ENCODE results near the gene DDX39B. TPM values are rescaled to one million over a fixed set of nuclear protein-coding genes. Genes with fewer than 3 reads are reported as not detected.
"Not testable (repeated sequence)": the region's sequence is repeated elsewhere in the genome, so short reads cannot be mapped to it uniquely, and the experiment has no call there.

The DDX39B gene
- total RNA-seq, 2 donors from 2014 or later, result 221 to 269 TPM

DNA sequence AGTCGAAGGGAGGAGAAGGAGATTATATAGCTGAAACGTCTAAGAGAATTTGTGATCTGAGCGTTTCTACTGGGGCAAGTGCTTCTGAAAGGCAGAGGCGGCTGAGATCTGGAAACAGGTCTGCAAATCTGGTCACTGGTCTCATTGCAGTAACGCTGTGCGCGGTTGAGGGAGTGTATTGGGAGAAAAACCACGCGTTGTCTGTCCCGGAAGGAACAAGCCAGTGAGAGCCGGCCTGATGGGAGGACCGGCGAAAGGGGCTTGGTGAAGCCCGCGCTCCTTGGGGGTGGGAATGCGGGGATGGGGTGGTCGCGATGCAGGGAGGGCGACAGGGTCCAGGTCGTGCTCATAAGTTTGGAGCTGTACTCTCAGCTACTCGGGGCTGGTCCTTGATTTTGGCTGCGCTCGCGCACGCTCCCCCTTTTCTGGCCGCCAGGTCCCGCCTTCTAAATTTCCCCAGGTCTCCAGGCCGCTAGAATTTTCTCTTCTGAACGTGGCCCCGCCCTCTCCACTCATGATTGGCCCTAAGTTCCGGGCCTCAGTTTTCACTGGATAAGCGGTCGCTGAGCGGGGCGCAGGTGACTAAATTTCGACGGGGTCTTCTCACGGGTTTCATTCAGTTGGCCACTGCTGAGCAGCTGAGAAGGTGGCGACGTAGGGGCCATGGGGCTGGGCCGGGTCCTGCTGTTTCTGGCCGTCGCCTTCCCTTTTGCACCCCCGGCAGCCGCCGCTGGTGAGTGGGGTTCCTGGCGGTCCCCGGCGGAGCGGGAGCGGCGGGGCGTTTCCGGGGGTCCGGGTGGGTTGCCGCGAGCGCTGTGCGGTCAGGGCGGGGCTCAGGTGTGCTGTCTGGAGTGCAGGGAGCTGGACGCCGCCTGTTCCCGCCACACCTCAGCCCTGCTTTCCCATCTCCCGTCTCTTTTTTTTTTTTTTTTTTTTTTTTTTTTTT is 44.0 kb downstream of the DDX39B start, which contains the start of gene MICB:
TSS of gene MICB (plus strand) at position 615 of the 946 bp plus-strand sequence. CDS start at position 664, 49 bp downstream.
- ATAC-seq (peak; percentile 71), DNase-seq (peak; percentile 76 to 87)
- intact Hi-C loops (cut with DNase I, micrococcal nuclease), result no loop called here

DNA sequence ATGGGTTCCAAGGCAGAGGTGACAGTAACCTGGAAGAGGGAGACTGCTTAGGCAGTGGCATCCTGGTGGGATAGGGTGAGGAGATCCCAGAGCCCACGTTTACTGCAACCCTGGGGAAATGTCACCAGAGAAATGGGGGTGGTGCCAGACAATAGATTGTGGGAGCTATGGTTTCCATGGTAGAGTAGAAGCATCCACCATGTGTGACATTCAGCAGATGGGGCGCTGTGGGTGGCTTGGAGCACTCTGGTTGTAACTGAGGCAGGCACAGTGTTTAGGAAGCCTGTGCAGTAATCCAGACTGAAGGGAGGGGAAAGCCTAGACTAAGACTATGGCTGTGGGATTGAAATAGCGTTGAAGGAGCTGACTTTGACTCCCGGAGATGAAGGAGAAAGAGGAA is 45.0 kb downstream of the DDX39B start:
- intact Hi-C loops (cut with DNase I, micrococcal nuclease); ATAC-seq: not testable (repeated sequence)

GRCh38 chr6:31495580-31495979 is 46.2 kb downstream of the DDX39B start:
- no peak for ATAC-seq
- intact Hi-C loops (cut with DNase I, micrococcal nuclease), result no loop called here
- DNase-seq, result no peak

More for the DNA sequence above, 45.0 kb downstream of the DDX39B start:
- DNase-seq, result not testable (repeated sequence)

DNA sequence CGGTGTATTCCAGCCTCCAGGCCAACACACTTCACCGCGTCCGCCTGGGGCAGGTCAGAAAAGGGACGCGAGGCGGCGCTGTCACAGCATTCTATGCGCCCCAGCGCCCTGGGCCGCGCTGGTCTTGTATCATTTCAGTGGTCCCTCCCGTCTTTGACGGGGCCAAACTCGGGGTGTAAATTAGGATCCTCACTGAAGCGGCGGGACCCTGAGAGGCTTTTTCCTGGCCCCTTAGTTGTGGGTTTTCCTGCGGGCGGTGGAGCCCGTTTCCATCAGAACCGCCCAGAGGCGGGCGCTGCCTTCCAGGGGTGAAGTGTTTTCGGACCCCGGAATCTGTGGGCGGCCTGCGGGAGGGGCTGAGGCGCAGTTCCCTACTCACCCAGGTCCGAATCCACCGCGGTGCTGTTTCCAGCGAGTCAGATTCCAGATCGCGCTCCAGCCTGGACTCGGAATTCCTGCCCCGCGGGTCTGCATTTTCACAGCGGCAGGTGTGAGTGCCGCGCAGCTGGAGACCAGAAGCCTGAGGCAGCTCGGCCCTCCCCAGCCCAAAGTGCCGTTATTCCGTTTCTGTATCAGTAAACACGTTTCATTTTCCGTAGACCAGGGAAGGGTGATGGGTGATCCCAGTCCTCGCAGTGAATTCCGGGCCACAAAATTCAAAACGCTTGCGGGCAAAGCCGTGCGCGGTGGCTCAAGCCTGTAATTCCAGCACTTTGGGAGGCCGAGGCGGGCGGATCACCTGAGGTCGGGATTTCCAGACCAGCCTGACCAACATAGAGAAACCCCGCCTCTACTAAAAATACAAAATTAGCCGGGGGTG is 47.7 kb downstream of the DDX39B start:
- intact Hi-C loops (cut with DNase I, micrococcal nuclease), result no loop called here
- ATAC-seq (peak; percentile 68), DNase-seq (peak; percentile 76 to 93)

DNA sequence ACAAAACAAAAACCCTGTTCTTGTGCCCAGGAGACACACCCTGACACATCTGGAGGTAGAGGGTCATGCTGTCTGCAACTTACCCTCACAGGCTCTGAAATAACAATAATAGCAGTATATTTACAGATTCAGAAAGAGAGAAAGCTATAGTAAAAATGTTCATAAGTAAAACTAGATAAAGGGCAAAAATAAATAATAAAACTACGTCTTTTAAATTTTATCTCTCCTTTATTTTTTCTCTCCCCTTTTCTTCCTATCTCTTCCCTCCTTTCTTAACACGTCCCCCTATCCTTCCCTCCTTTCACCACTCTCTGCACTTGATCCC is 48.3 kb downstream of the DDX39B start:
- DNase-seq; intact Hi-C loops (cut with DNase I, micrococcal nuclease); ATAC-seq: not testable (repeated sequence)

- ATAC-seq (no peak), DNase-seq (no peak)
- intact Hi-C loops (cut with DNase I, micrococcal nuclease), result no loop called here
Observed at GRCh38 chr6:31490115-31490873, 51.5 kb downstream of the DDX39B start.

- intact Hi-C loops (cut with DNase I, micrococcal nuclease), result no loop called here
- ATAC-seq (peak; percentile 79), DNase-seq (peak in 1 of 2 donors; percentile 61)
Observed at GRCh38 chr6:31489086-31489485, 52.7 kb downstream of the DDX39B start.

GRCh38 chr6:31487674-31488073 is 54.1 kb downstream of the DDX39B start:
- ATAC-seq; DNase-seq; intact Hi-C loops (cut with DNase I, micrococcal nuclease): not testable (repeated sequence)

GRCh38 chr6:31486065-31486837 is 55.6 kb downstream of the DDX39B start:
- DNase-seq; ATAC-seq; intact Hi-C loops (cut with DNase I, micrococcal nuclease): not testable (repeated sequence)

DNA sequence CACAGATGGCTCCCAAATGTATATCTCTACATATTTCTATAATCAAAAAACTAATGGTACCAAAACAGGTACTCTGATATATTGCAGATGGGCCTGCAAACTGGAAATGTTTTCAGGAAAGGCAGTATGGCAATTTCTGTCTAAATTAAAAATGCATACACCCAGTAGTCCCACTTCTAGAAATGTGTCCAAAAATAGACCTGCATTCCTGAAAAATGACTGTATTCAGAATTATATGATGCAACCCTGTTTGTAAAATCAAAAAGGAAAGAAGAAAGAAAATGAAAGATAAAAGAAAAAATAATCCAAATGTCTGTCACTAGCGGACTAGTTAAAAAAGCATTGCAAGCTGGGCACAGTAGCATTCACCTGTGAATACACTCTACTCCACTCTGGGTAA is 56.7 kb downstream of the DDX39B start:
- ATAC-seq, result no peak
- intact Hi-C loops (cut with DNase I, micrococcal nuclease), result no loop called here
- no peak for DNase-seq

GRCh38 chr6:31483392-31483791 is 58.4 kb downstream of the DDX39B start:
- ATAC-seq (no peak), DNase-seq (no peak)
- intact Hi-C loops (cut with DNase I, micrococcal nuclease), result no loop called here

GRCh38 chr6:31480574-31480973 is 61.2 kb downstream of the DDX39B start:
- no peak for DNase-seq
- no peak for ATAC-seq
- intact Hi-C loops (cut with DNase I, micrococcal nuclease), result no loop called here

Other genes starting within 250 kb of the DDX39B start
- gene HLA-B, start 184.8 kb downstream of the DDX39B start, total RNA-seq, result 1,000 to 10,000 TPM; 1,508 to 2,239 TPM
- gene MICA, start 138.4 kb downstream of the DDX39B start, total RNA-seq, result 10 to 100 TPM; 18.5 to 23.7 TPM
- gene MICB, start 43.9 kb downstream of the DDX39B start, total RNA-seq, result 1 to 10 TPM; 1.2 to 1.3 TPM
- gene MCCD1, start 13.0 kb downstream of the DDX39B start, total RNA-seq, result not detected
- under 1 TPM; 0.58 to 0.92 TPM for gene ATP6V1G2, start 4.6 kb upstream of the DDX39B start, total RNA-seq
- 10 to 100 TPM; 14.4 to 18.0 TPM for gene NFKBIL1, start 5.6 kb upstream of the DDX39B start, total RNA-seq
- under 1 TPM in 1 of 2 donors, not detected in 1; 0.36 TPM for gene LTA, start 30.3 kb upstream of the DDX39B start, total RNA-seq
- gene TNF, start 33.6 kb upstream of the DDX39B start, total RNA-seq, result 1 to 10 TPM in 1 of 2 donors, under 1 TPM in 1; 0.27 to 1.4 TPM
- 1 to 10 TPM in 1 of 2 donors, under 1 TPM in 1; 0.70 to 3.0 TPM for gene LTB, start 40.4 kb upstream of the DDX39B start, total RNA-seq
- gene LST1, start 44.3 kb upstream of the DDX39B start, total RNA-seq, result 1 to 10 TPM; 2.4 to 5.8 TPM
- gene NCR3, start 51.0 kb upstream of the DDX39B start, total RNA-seq, result 1 to 10 TPM in 1 of 2 donors, not detected in 1; 1.1 TPM
- gene AIF1, start 73.2 kb upstream of the DDX39B start, total RNA-seq, result 10 to 100 TPM in 1 of 2 donors, 1 to 10 TPM in 1; 5.2 to 15.0 TPM
- gene PRRC2A, start 78.7 kb upstream of the DDX39B start, total RNA-seq, result 100 to 1,000 TPM in 1 of 2 donors, 10 to 100 TPM in 1; 92.9 to 110 TPM
- gene BAG6, start 110.7 kb upstream of the DDX39B start, total RNA-seq, result 100 to 1,000 TPM; 272 to 282 TPM
- 1 to 10 TPM; 2.0 to 3.1 TPM for gene APOM, start 113.9 kb upstream of the DDX39B start, total RNA-seq
- gene C6orf47, start 118.8 kb upstream of the DDX39B start, total RNA-seq, result 10 to 100 TPM; 35.7 to 36.3 TPM
- 10 to 100 TPM; 11.1 to 15.2 TPM for gene GPANK1, start 123.0 kb upstream of the DDX39B start, total RNA-seq
- gene CSNK2B, start 124.1 kb upstream of the DDX39B start, total RNA-seq, result 100 to 1,000 TPM; 137 to 155 TPM
- 1 to 10 TPM; 8.7 to 9.9 TPM for gene LY6G5B, start 128.0 kb upstream of the DDX39B start, total RNA-seq
- gene LY6G5C, start 139.1 kb upstream of the DDX39B start, total RNA-seq, result 1 to 10 TPM; 1.6 to 2.5 TPM
- gene ABHD16A, start 161.3 kb upstream of the DDX39B start, total RNA-seq, result 10 to 100 TPM; 51.5 to 53.9 TPM
- gene LY6G6F, start 164.9 kb upstream of the DDX39B start, total RNA-seq, result not detected
- gene LY6G6D, start 173.3 kb upstream of the DDX39B start, total RNA-seq, result not detected
- not detected for gene LY6G6C, start 179.7 kb upstream of the DDX39B start, total RNA-seq
- gene MPIG6B, start 181.4 kb upstream of the DDX39B start, total RNA-seq, result under 1 TPM in 1 of 2 donors, not detected in 1; 0.20 TPM
- 100 to 1,000 TPM in 1 of 2 donors, 10 to 100 TPM in 1; 84.2 to 139 TPM for gene DDAH2, start 187.3 kb upstream of the DDX39B start, total RNA-seq
- gene CLIC1, start 194.5 kb upstream of the DDX39B start, total RNA-seq, result 100 to 1,000 TPM; 502 to 513 TPM
- gene MSH5, start 198.0 kb upstream of the DDX39B start, total RNA-seq, result 10 to 100 TPM; 18.7 to 26.9 TPM
- gene SAPCD1, start 220.7 kb upstream of the DDX39B start, total RNA-seq, result 1 to 10 TPM; 3.2 to 3.9 TPM
- 10 to 100 TPM; 11.4 to 11.8 TPM for gene VWA7, start 235.3 kb upstream of the DDX39B start, total RNA-seq

Data from left colon (tissue), 2 donors.